Endothelial cell of umbilical vein (primary cell): ENCODE data around the gene SPDYE1. TPM values are rescaled to one million over a fixed set of nuclear protein-coding genes. Genes with fewer than 3 reads are reported as not detected.
"Not testable (repeated sequence)": the region's sequence is repeated elsewhere in the genome, so short reads cannot be mapped to it uniquely, and the experiment has no call there.

Experiments used
- BruUV-seq: library from RNA; stranded (reverse); fragments of 400-500 nt; replicated peaks from 2 replicates; lab custom pipeline; 2021; lab: Mats Ljungman, UMichigan
- CTCF ChIA-PET: fragments of 300-600, 350-600 bp; sonication (Branson Sonifier 250); formaldehyde crosslinking; loops from one replicate; lab custom pipeline; 2021; ENCODE audit warnings: antibody characterized with exemption, inconsistent platforms; lab: Charles Lee
- POLR2A ChIA-PET: fragments of 300-600, 350-600 bp; sonication (Branson Sonifier 250); formaldehyde crosslinking; loops from one replicate; lab custom pipeline; 2021; ENCODE audit warnings: antibody characterized with exemption, inconsistent platforms; lab: Charles Lee
- DNase-seq: peaks from one replicate; pipeline ENCODE4 v3.0.0-alpha.2; 2011; ENCODE audit warnings: low read depth, low spot score
- FAIRE-seq: peaks from 2 replicates; lab custom pipeline; 2011; peaks lifted over from hg19 to GRCh38; lab: Jason Lieb, UNC
- H2AFZ ChIP-seq: 2 replicates; pipeline ENCODE4 v1.6.0; 2012; ENCODE audit warnings: low read depth, low read length, control low read depth, inconsistent platforms
- H3K27ac ChIP-seq: 2 replicates; pipeline ENCODE4 v1.5.1; 2011; ENCODE audit warnings: low read depth, mild to moderate bottlenecking, control low read depth, low read length, moderate library complexity; ENCODE audit not compliant: insufficient read depth
- H3K27me3 ChIP-seq, 2 experiments: 2 replicates each; pipeline versions ENCODE4 v1.6.0 to v1.6.1; 2011; ENCODE audit warnings: low read length in 2 of 2, mixed read lengths in 1 of 2; ENCODE audit not compliant: control insufficient read depth in 2 of 2, insufficient read depth in 2 of 2
- H3K36me3 ChIP-seq, 2 experiments: 2 replicates in 1 of 2; 3 replicates in 1 of 2; pipeline ENCODE4 v1.5.1; 2011; ENCODE audit warnings: low read length in 2 of 2, mild to moderate bottlenecking in 1 of 2, moderate library complexity in 1 of 2; ENCODE audit not compliant: control insufficient read depth in 2 of 2, insufficient read depth in 2 of 2; ENCODE audit errors: extremely low read depth in 1 of 2
- H3K4me1 ChIP-seq: 3 replicates; pipeline ENCODE4 v1.5.1; 2011; ENCODE audit warnings: mild to moderate bottlenecking, low read length; ENCODE audit not compliant: control insufficient read depth, insufficient read depth; ENCODE audit errors: extremely low read depth
- H3K4me2 ChIP-seq: 2 replicates; pipeline ENCODE4 v1.6.1; 2011; ENCODE audit warnings: low read length, control low read depth, mixed read lengths; ENCODE audit not compliant: insufficient read depth
- H3K4me3 ChIP-seq, 3 experiments: fragments of 200-600 bp in 1 of 3; sonication (generic), shearing (Covaris generic) in 1 of 3; replicated peaks in 1 of 3; 2 replicates each; pipeline ENCODE4 v1.5.1; 2011 to 2016; ENCODE audit warnings: control low read depth in 3 of 3, low read length in 3 of 3, mild to moderate bottlenecking in 2 of 3, inconsistent platforms in 1 of 3, low read depth in 1 of 3, moderate library complexity in 1 of 3; ENCODE audit not compliant: insufficient read depth in 1 of 3
- H3K79me2 ChIP-seq: 2 replicates; pipeline ENCODE4 v1.6.0; 2012; ENCODE audit warnings: low read length, inconsistent platforms; ENCODE audit not compliant: control insufficient read depth, insufficient read depth
- H3K9ac ChIP-seq: replicated peaks from 2 replicates; pipeline ENCODE3; 2011; ENCODE audit warnings: low read length, control low read depth; ENCODE audit not compliant: insufficient read depth; ENCODE audit errors: extremely low read depth
- H3K9me1 ChIP-seq: replicated peaks from 3 replicates; pipeline ENCODE4 v1.6.0; 2011; ENCODE audit warnings: mild to moderate bottlenecking, low read length; ENCODE audit not compliant: control insufficient read depth, insufficient read depth; ENCODE audit errors: extremely low read depth
- H3K9me3 ChIP-seq: replicated peaks from 2 replicates; pipeline ENCODE4 v1.5.1; 2012; ENCODE audit warnings: low read length, inconsistent platforms; ENCODE audit not compliant: control insufficient read depth, insufficient read depth
- H4K20me1 ChIP-seq: replicated peaks from 2 replicates; pipeline ENCODE3; 2011; ENCODE audit warnings: mild to moderate bottlenecking, low read length; ENCODE audit not compliant: control insufficient read depth, insufficient read depth; ENCODE audit errors: extremely low read depth
- POLR2A ChIP-seq: IDR thresholded peaks from 2 replicates; pipeline ENCODE4 v1.6.1; 2012; ENCODE audit warnings: low read depth, mild to moderate bottlenecking, control low read depth, low read length
- POLR2AphosphoS5 ChIP-seq: IDR thresholded peaks from 2 replicates; pipeline ENCODE4 v1.6.1; 2012; ENCODE audit warnings: low read depth, mild to moderate bottlenecking, control low read depth, low read length, moderate library complexity; ENCODE audit not compliant: insufficient read depth
- dilution Hi-C: fragments of 300-500 bp; cut with MboI; formaldehyde crosslinking; loops from one replicate; pipeline ENCODE4 v1.15.0; 2019; ENCODE audit warnings: low sequenced_read_pairs; ENCODE audit not compliant: extremely low pct_ligation_motif_present
- intact Hi-C: fragments of 100-400 bp; cut with micrococcal nuclease; formaldehyde crosslinking; loops from one replicate; pipeline ENCODE4 v1.10.0; 2022
- polyA plus RNA-seq, 4 experiments: library from polyadenylated mRNA; depleted of rRNA in 3 of 4; stranded (reverse) in 3 of 4; unstranded in 1 of 4; fragments of >200 nt; gene quantifications; 2 replicates each; pipeline versions ENCODE4 v1.2.1 to v1.2.3, GENCODE V29; 2011 to 2012; ENCODE audit warnings: missing spikeins in 1 of 4
- total RNA-seq: library from RNA; stranded (reverse); gene quantifications from 2 replicates; pipeline ENCODE4 v1.2.3, GENCODE V29; 2021
- TF ChIP-seq, protein P1 (sequence below), 2 donors: IDR thresholded peaks; 1 replicate in 1 of 2; 2 replicates in 1 of 2; pipeline ENCODE4 v1.5.1; 2011; ENCODE audit warnings: low read length in 2 of 2, mild to moderate bottlenecking in 2 of 2, moderate library complexity in 2 of 2, control low read depth in 1 of 2, inconsistent platforms in 1 of 2, low read depth in 1 of 2; ENCODE audit not compliant: insufficient read depth in 1 of 2; ENCODE audit errors: extremely low read depth in 1 of 2

The SPDYE1 gene
- total and polyA plus RNA-seq, 2 donors (not counting 3 experiments of a cell fraction or from before 2014, with no cell fraction given), result not detected

DNA sequence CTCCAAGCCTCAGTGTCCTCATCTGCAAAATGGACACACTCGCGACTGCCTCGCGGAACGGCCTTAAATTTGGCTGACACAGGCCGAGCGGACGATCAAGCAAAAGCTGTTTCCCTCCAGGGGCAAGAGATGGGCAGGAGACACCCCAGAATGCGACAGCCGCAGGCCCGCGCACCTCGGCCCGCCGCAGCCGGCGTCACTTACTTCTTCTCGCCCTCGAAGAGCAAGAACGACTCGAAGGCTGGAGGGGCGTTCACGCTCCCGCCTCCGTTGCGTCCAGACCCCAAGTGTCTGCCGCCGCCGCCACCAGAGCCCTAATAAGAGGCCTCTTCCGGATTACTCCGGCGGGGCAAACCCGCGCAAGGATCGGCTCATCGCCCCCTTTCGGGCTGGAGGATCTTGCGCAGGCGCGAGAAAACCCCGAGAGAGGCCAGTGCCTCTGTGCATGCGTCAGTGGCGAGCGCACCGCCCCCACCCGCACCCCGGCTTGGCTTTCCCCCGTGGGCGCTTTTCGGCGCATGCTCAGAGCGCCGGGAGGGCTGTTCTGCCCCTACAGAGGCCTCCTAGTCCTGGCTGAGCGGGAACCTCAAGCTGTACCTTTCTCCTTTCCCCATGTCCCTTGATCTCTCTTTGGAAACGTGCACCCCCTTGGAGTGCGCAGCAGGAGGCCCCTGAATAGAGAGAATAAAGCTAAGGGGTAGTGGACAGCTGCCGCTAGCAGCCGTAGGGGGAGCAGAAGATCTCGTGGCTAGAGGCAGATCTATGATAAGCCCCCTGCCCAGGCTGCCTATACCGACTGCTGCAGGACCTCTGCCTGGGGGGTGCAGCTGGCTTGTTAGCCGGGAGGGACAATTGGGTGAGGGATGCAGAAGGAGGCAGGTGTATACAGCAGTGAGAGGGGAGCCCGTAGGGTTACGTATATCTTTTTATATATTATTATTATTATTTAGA lies 21.4 kb downstream of the SPDYE1 start:
- POLR2A ChIA-PET, result interaction anchor here (0.6 kb wide), 1 partner anchor 34 kb away, joined by 3 read pairs; no protein-coding TSS in a partner anchor
- CTCF ChIA-PET, result interaction anchor here (1.0 to 2.4 kb wide), 13 partner anchors 25 to 547 kb away, joined by 3 to 34 read pairs (median 4); partner anchors contain the start of genes DBNL, POLD2 and YKT6

GRCh38 chr7:44019825-44020224 lies 22.1 kb downstream of the SPDYE1 start:
- intact Hi-C loops, result loop anchor here (1.0 kb wide), 1 partner anchor 24 kb away; the partner anchor contains the start of gene DBNL
- POLR2A ChIA-PET, result interaction anchor here (0.6 kb wide), 1 partner anchor 33 kb away, joined by 3 read pairs; no protein-coding TSS in a partner anchor
- FAIRE-seq, H3K4me2 ChIP-seq, H3K4me3 ChIP-seq, H3K27me3 ChIP-seq, DNase-seq, H3K9me3 ChIP-seq, H3K9me1 ChIP-seq, BruUV-seq, H3K79me2 ChIP-seq, H4K20me1 ChIP-seq, H2AFZ ChIP-seq, H3K27ac ChIP-seq, H3K36me3 ChIP-seq, H3K4me1 ChIP-seq, dilution Hi-C loops, H3K9ac ChIP-seq: not testable (repeated sequence)
- CTCF ChIA-PET, result interaction anchor here (1.0 to 2.4 kb wide), 13 partner anchors 24 to 546 kb away, joined by 3 to 34 read pairs (median 4); partner anchors contain the start of genes DBNL, POLD2 and YKT6

More for the DNA sequence above, 21.4 kb downstream of the SPDYE1 start:
- peak; percentile 95 for DNase-seq
- intact Hi-C loops, result loop anchor here (1.0 kb wide), 1 partner anchor 25 kb away; the partner anchor contains the start of gene DBNL
- dilution Hi-C loops, H3K9me3 ChIP-seq, H3K9me1 ChIP-seq, H3K79me2 ChIP-seq, H4K20me1 ChIP-seq, BruUV-seq, H3K27me3 ChIP-seq, H3K4me1 ChIP-seq, H3K27ac ChIP-seq, FAIRE-seq, H3K36me3 ChIP-seq: not testable (repeated sequence)
- peak overlapping the region; percentile 19 for H3K9ac ChIP-seq
- peak; percentile 66 for TF ChIP-seq POLR2A
- TF ChIP-seq, protein P1, sequence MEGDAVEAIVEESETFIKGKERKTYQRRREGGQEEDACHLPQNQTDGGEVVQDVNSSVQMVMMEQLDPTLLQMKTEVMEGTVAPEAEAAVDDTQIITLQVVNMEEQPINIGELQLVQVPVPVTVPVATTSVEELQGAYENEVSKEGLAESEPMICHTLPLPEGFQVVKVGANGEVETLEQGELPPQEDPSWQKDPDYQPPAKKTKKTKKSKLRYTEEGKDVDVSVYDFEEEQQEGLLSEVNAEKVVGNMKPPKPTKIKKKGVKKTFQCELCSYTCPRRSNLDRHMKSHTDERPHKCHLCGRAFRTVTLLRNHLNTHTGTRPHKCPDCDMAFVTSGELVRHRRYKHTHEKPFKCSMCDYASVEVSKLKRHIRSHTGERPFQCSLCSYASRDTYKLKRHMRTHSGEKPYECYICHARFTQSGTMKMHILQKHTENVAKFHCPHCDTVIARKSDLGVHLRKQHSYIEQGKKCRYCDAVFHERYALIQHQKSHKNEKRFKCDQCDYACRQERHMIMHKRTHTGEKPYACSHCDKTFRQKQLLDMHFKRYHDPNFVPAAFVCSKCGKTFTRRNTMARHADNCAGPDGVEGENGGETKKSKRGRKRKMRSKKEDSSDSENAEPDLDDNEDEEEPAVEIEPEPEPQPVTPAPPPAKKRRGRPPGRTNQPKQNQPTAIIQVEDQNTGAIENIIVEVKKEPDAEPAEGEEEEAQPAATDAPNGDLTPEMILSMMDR (IDR thresholded peaks at IDR 0.05; ENCODE audit: extremely low read depth in 1 of 2, insufficient read depth in 1 of 2, low read depth in 1 of 2, low read length in 2 of 2), result peak; percentile 66 to 82
- peak; percentile 85 for TF ChIP-seq POLR2AphosphoS5
- H2AFZ ChIP-seq, result peak overlapping the region; percentile 79
- H3K4me3 ChIP-seq, result peak overlapping the region; percentile 35 to 63 (median 61)
- H3K4me2 ChIP-seq, result peak overlapping the region; percentile 36

GRCh38 chr7:44022069-44022468 lies 24.4 kb downstream of the SPDYE1 start:
- dilution Hi-C loops, H3K4me2 ChIP-seq, H2AFZ ChIP-seq, H4K20me1 ChIP-seq, H3K79me2 ChIP-seq, H3K4me3 ChIP-seq, BruUV-seq, DNase-seq, CTCF ChIA-PET, H3K36me3 ChIP-seq, intact Hi-C loops, FAIRE-seq, H3K9ac ChIP-seq, H3K9me1 ChIP-seq, H3K4me1 ChIP-seq, H3K27me3 ChIP-seq, H3K9me3 ChIP-seq, H3K27ac ChIP-seq: not testable (repeated sequence)
- POLR2A ChIA-PET, result interaction anchor here (0.7 kb wide), 1 partner anchor 1747 kb away, joined by 3 read pairs; no protein-coding TSS in a partner anchor
